Endodermal cell (in vitro differentiated cells): ENCODE results near the gene STXBP1. TPM values are rescaled to one million over a fixed set of nuclear protein-coding genes. Genes with fewer than 3 reads are reported as not detected.

ENCODE experiments used
- DNase-seq: peaks from one replicate; pipeline ENCODE4 v3.0.0-alpha.2; 2017
- H3K27ac ChIP-seq: 2 replicates; pipeline ENCODE4 v1.5.1; 2013; ENCODE audit warnings: mild to moderate bottlenecking, low read depth, low read length, moderate library complexity
- H3K27me3 ChIP-seq: 2 replicates; pipeline ENCODE4 v1.6.1; 2013; ENCODE audit warnings: mild to moderate bottlenecking, low read length, moderate library complexity; ENCODE audit not compliant: insufficient read depth, control insufficient read depth, poor library complexity, severe bottlenecking
- H3K36me3 ChIP-seq: 2 replicates; pipeline ENCODE4 v1.7.0; 2013; ENCODE audit warnings: mild to moderate bottlenecking, low read length, moderate library complexity; ENCODE audit not compliant: control insufficient read depth, insufficient read depth
- H3K4me1 ChIP-seq: one replicate; pipeline ENCODE4 v1.7.0; 2013; ENCODE audit warnings: low read length; ENCODE audit not compliant: control insufficient read depth, insufficient read depth
- H3K4me3 ChIP-seq: 2 replicates; pipeline ENCODE4 v1.5.1; 2013; ENCODE audit warnings: mild to moderate bottlenecking, low read length, moderate library complexity
- H3K9ac ChIP-seq: 2 replicates; pipeline ENCODE4 v1.6.1; 2013; ENCODE audit warnings: mild to moderate bottlenecking, low read length, moderate library complexity; ENCODE audit not compliant: poor library complexity, severe bottlenecking; ENCODE audit errors: extremely low read depth
- H3K9me3 ChIP-seq: 2 replicates; pipeline ENCODE4 v1.6.1; 2013; ENCODE audit warnings: mild to moderate bottlenecking, low read length, moderate library complexity; ENCODE audit not compliant: control insufficient read depth
- H3K27ac Mint-ChIP-seq: 2 replicates; pipeline ENCODE4 v1.8.0; 2020; ENCODE audit warnings: mixed read lengths
- H3K27me3 Mint-ChIP-seq: 2 replicates; pipeline ENCODE4 v1.8.0; 2021; ENCODE audit warnings: mild to moderate bottlenecking, mixed read lengths; ENCODE audit not compliant: insufficient read depth
- H3K36me3 Mint-ChIP-seq: 2 replicates; pipeline ENCODE4 v1.8.0; 2020; ENCODE audit warnings: low read depth, mixed read lengths
- H3K4me1 Mint-ChIP-seq: 2 replicates; pipeline ENCODE4 v1.8.0; 2020; ENCODE audit warnings: mixed read lengths
- H3K4me3 Mint-ChIP-seq: 2 replicates; pipeline ENCODE4 v1.8.0; 2020; ENCODE audit warnings: mild to moderate bottlenecking, moderate library complexity, mixed read lengths
- H3K9me3 Mint-ChIP-seq: 2 replicates; pipeline ENCODE4 v1.8.0; 2020; ENCODE audit warnings: mild to moderate bottlenecking, mixed read lengths
- WGBS, 2 experiments: methylation state at CpG; one replicate each; pipeline versions ENCODE4 v1.1.5 to v1.1.7; 2013; ENCODE audit warnings: missing lambda C conversion rate in 2 of 2, mixed read lengths in 1 of 2; ENCODE audit not compliant: insufficient coverage in 1 of 2, insufficient read length in 1 of 2; 5-methylcytosine and 5-hydroxymethylcytosine counted together
- total RNA-seq, 2 donors: library from RNA; stranded (reverse); fragmentation: NEBNext Ultra II Directional in 1 of 2; extraction: Animal tissue kit (Norgen Biotek cat#: 25700) in 1 of 2; gene quantifications; 2 replicates in 1 of 2; 3 replicates in 1 of 2; pipeline ENCODE4 v1.2.1, GENCODE V29; 2021
- TF ChIP-seq, protein P1 (sequence below): fragments of 200-600 bp; sonication (generic); conservative IDR thresholded peaks from 2 replicates; pipeline ENCODE4 v1.5.0; 2021; ENCODE audit warnings: antibody characterized with exemption, mild to moderate bottlenecking

The STXBP1 gene
- total RNA-seq, 2 donors from 2014 or later = 27.8 to 46.8 TPM

DNA sequence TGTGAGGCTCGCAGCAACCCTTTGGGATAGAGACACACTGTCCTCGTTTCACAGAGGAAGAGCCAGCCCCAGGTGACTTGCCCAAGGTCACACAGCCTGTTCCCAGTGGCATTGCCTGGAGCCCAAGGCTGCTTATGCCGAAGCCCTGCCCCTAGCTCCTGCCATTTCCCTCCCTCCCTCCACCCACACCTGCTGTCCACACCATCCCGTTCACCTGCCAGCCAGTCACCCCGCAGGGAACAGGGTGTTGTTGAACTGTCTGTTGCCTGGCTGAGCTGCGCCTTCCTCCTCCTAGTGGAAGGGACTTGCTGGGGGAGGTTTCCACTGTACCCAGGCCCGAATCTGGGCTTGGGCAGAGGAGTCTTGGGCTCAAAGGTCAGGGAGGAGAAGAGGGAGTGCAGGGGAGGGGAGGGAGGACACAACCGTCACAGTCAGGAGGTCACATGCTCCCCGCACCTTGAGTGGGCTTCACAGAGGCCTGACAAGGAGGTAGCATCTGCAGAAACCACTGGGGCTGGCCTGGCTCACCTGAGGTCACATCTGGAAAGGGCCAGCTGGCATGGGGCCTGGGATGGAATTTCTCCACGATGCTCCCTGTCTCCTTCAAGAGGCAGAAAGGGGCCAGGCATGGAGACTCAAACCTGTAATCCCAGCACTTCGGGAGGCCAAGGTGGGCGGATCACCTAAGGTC lies 110.1 kb downstream of the STXBP1 start:
- Histone ChIP-seq H3K9me3 (no peaks in the 10 kb centered on the region), H3K36me3 (no peaks in the 10 kb centered on the region), H3K27me3 (no peaks in the 10 kb centered on the region), H3K4me1 (no peaks in the 10 kb centered on the region), H3K4me3 (no peak overlapping the region), H3K27ac (no peak overlapping the region), H3K9ac (no peak overlapping the region)
- Mint-ChIP-seq H3K27me3 (no peaks in the 10 kb centered on the region), H3K4me1 (no peaks in the 10 kb centered on the region), H3K27ac (no peak overlapping the region), H3K36me3 (no peaks in the 10 kb centered on the region), H3K4me3 (no peak overlapping the region), H3K9me3 (no peaks in the 10 kb centered on the region)
- 80 to 81% methylated on average over 9 to 12 of the region's 12 CpGs for WGBS, 2 experiments
- DNase-seq = no peak
- TF ChIP-seq, protein P1, sequence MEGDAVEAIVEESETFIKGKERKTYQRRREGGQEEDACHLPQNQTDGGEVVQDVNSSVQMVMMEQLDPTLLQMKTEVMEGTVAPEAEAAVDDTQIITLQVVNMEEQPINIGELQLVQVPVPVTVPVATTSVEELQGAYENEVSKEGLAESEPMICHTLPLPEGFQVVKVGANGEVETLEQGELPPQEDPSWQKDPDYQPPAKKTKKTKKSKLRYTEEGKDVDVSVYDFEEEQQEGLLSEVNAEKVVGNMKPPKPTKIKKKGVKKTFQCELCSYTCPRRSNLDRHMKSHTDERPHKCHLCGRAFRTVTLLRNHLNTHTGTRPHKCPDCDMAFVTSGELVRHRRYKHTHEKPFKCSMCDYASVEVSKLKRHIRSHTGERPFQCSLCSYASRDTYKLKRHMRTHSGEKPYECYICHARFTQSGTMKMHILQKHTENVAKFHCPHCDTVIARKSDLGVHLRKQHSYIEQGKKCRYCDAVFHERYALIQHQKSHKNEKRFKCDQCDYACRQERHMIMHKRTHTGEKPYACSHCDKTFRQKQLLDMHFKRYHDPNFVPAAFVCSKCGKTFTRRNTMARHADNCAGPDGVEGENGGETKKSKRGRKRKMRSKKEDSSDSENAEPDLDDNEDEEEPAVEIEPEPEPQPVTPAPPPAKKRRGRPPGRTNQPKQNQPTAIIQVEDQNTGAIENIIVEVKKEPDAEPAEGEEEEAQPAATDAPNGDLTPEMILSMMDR = no peak

DNA sequence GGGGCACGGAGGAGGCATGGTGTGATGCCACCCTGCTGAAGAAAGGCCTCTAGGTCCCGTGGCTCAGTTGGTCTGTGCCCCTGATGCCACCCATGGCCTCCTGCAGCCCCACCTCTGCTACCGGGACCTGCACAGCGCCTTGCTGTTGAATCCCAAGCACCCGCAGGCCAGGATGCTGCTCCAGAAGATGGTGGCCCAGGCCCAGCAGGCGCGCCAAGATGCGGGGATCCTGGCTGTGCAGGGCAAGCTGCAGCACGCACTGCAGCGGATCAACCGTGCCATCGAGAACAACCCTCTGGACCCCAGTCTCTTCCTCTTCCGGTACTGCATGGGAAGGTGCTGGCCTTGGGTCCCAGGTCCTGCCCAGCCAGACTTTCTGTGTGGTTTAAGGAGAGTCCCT lies 110.9 kb downstream of the STXBP1 start:
- Histone ChIP-seq H3K27me3 (no peaks in the 10 kb centered on the region), H3K4me1 (no peaks in the 10 kb centered on the region), H3K27ac (no peak overlapping the region), H3K36me3 (no peaks in the 10 kb centered on the region), H3K9ac (no peak overlapping the region), H3K9me3 (no peaks in the 10 kb centered on the region), H3K4me3 (no peak overlapping the region)
- Mint-ChIP-seq H3K4me1 (no peaks in the 10 kb centered on the region), H3K9me3 (no peaks in the 10 kb centered on the region), H3K4me3 (no peak overlapping the region), H3K36me3 (no peaks in the 10 kb centered on the region), H3K27ac (no peak overlapping the region), H3K27me3 (no peaks in the 10 kb centered on the region)
- WGBS, 2 experiments = 94 to 96% methylated on average over 10 to 13 of the region's 13 CpGs
- DNase-seq = no peak
- TF ChIP-seq, protein P1 = no peak

DNA sequence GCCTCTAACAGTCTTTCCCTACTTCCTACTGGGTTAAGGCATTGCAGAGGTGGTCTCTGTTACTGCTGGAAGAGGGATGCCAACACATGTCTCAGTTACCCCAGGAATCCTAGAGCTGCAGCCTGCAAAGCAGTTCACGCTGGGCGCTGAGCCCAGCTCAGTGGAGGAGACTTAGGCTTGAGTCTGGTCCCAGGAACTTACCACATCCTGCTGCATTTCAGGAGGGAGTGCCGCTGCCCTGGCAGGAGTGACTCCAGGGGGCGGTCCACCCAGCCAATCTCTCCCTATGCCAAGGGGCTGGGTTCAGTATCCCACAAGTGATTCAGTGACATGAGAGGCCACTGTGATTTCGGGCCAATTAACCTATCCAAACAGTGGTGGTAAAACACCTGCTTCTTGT lies 111.4 kb downstream of the STXBP1 start:
- Mint-ChIP-seq H3K4me3 (no peak overlapping the region), H3K4me1 (no peaks in the 10 kb centered on the region), H3K27ac (no peak overlapping the region), H3K9me3 (no peaks in the 10 kb centered on the region), H3K36me3 (no peaks in the 10 kb centered on the region), H3K27me3 (no peaks in the 10 kb centered on the region)
- DNase-seq = no peak
- H3K9me3 ChIP-seq = no peaks in the 10 kb centered on the region
- 91 to 93% methylated on average over 4 to 5 of the region's 5 CpGs for WGBS, 2 experiments
- no peaks in the 10 kb centered on the region for H3K4me1 ChIP-seq
- no peak overlapping the region for H3K27ac ChIP-seq
- no peaks in the 10 kb centered on the region for H3K27me3 ChIP-seq
- no peaks in the 10 kb centered on the region for H3K36me3 ChIP-seq
- no peak overlapping the region for H3K4me3 ChIP-seq
- TF ChIP-seq, protein P1 = no peak
- H3K9ac ChIP-seq = no peak overlapping the region
